PC-3 (cell line): ENCODE data around the gene ISL2. TPM values are rescaled to one million over a fixed set of nuclear protein-coding genes. Genes with fewer than 3 reads are reported as not detected.

Experiments
- ATAC-seq: fragments of 200-7000 bp; cut with Tn5 transposase; 2 replicates; pipeline ENCODE4 v1.9.1; 2020; ENCODE audit warnings: mild to moderate bottlenecking, moderate library complexity
- BruUV-seq: library from RNA; stranded (reverse); fragments of 400-500 nt; replicated peaks from 2 replicates; lab custom pipeline; 2021; lab: Mats Ljungman, UMichigan
- CTCF ChIA-PET: fragments of 300-600 bp; sonication (Branson Sonifier 250); formaldehyde crosslinking; loops from one replicate; lab custom pipeline; 2022; ENCODE audit warnings: antibody characterized with exemption; lab: Charles Lee
- POLR2A ChIA-PET: fragments of 300-600 bp; sonication (Branson Sonifier 250); formaldehyde crosslinking; loops from one replicate; lab custom pipeline; 2022; ENCODE audit warnings: antibody characterized with exemption; ENCODE audit not compliant: unreplicated experiment; lab: Charles Lee
- DNase-seq: peaks from one replicate; pipeline ENCODE4 v3.0.0-alpha.2; 2015
- H2AFZ ChIP-seq: fragments of 300-600 bp; sonication (generic); 2 replicates; pipeline ENCODE4 v1.6.0; 2016; ENCODE audit warnings: antibody characterized with exemption, low read length
- H3F3A ChIP-seq: fragments of 300-600 bp; sonication (generic); one replicate; pipeline ENCODE4 v1.6.0; 2017; ENCODE audit warnings: antibody characterized with exemption, low read length, control low read depth, mild to moderate bottlenecking; ENCODE audit not compliant: unreplicated experiment
- H3K27ac ChIP-seq: fragments of 300-600 bp; sonication (generic); 2 replicates; pipeline ENCODE4 v1.5.1; 2016; ENCODE audit warnings: mild to moderate bottlenecking, low read length
- H3K27me3 ChIP-seq: fragments of 300-600 bp; sonication (generic); 2 replicates; pipeline ENCODE4 v1.6.1; 2016; ENCODE audit warnings: low read length, mixed read lengths
- H3K36me3 ChIP-seq: fragments of 300-600 bp; sonication (generic); 2 replicates; pipeline ENCODE4 v1.6.1; 2016; ENCODE audit warnings: low read depth, mixed run types, low read length, mixed read lengths
- H3K4me1 ChIP-seq: fragments of 300-600 bp; sonication (generic); 2 replicates; pipeline ENCODE4 v1.5.1; 2016; ENCODE audit warnings: low read length; ENCODE audit not compliant: insufficient read depth
- H3K4me2 ChIP-seq: fragments of 300-600 bp; sonication (generic); 2 replicates; pipeline ENCODE4 v1.6.0; 2016; ENCODE audit warnings: low read length
- H3K4me3 ChIP-seq: fragments of 300-600 bp; sonication (generic); 2 replicates; pipeline ENCODE4 v1.5.1; 2016; ENCODE audit warnings: mild to moderate bottlenecking, low read length, mixed read lengths
- H3K79me2 ChIP-seq: fragments of 300-600 bp; sonication (generic); 2 replicates; pipeline ENCODE4 v1.6.1; 2017; ENCODE audit warnings: low read length, mixed read lengths
- H3K9ac ChIP-seq: fragments of 300-600 bp; sonication (generic); 2 replicates; pipeline ENCODE4 v1.6.0; 2016; ENCODE audit warnings: mild to moderate bottlenecking, low read length
- H3K9me2 ChIP-seq: fragments of 300-600 bp; sonication (generic); replicated peaks from 2 replicates; pipeline ENCODE4 v1.6.1; 2016; ENCODE audit warnings: mixed run types, low read length, mixed read lengths
- H3K9me3 ChIP-seq: fragments of 300-600 bp; sonication (generic); 2 replicates; pipeline ENCODE4 v1.6.1; 2016; ENCODE audit warnings: low read length, mixed read lengths
- H4K20me1 ChIP-seq: fragments of 300-600 bp; sonication (generic); 2 replicates; pipeline ENCODE4 v1.6.1; 2016; ENCODE audit warnings: low read length, mixed read lengths
- CTCF ChIP-seq: fragments of 300-600 bp; sonication (generic); conservative IDR thresholded peaks from 2 replicates; pipeline ENCODE4 v1.5.1; 2017; ENCODE audit warnings: antibody characterized with exemption, low read depth, mild to moderate bottlenecking, low read length
- EZH2 ChIP-seq: fragments of 300-600 bp; sonication (generic); IDR thresholded peaks from one replicate; pipeline ENCODE4 v1.6.1; 2017; ENCODE audit warnings: antibody characterized with exemption, mild to moderate bottlenecking, low read length; ENCODE audit not compliant: unreplicated experiment
- EZH2phosphoT487 ChIP-seq: fragments of 300-600 bp; sonication (generic); IDR thresholded peaks from 2 replicates; pipeline ENCODE4 v1.6.1; 2018; ENCODE audit warnings: mild to moderate bottlenecking, antibody characterized with exemption, low read length, borderline replicate concordance
- intact Hi-C: fragments of 100-400 bp; cut with micrococcal nuclease; formaldehyde crosslinking; loops from 2 replicates; pipeline ENCODE4 v1.9.0; 2023
- total RNA-seq: library from RNA; depleted of rRNA; stranded (reverse); fragments of >200 nt; gene quantifications from 2 replicates; pipeline ENCODE4 v1.2.3, GENCODE V29; 2014

The ISL2 gene
- total RNA-seq, 1 experiment from 2014 or later: 3.6 TPM

- peaks cover 17% of the 10 kb centered on the region for H3K4me1 ChIP-seq
- POLR2A ChIA-PET: no interaction called here
- no peaks in the 10 kb centered on the region for H3K9me3 ChIP-seq
- H3K79me2 ChIP-seq: peaks cover 18% of the 10 kb centered on the region
- intact Hi-C loops: no loop called here
- TF ChIP-seq EZH2 (no peak), CTCF (no peak), EZH2phosphoT487 (no peak)
- H4K20me1 ChIP-seq: no peaks in the 10 kb centered on the region
- H3K9me2 ChIP-seq: no peaks in the 10 kb centered on the region
- H2AFZ ChIP-seq: no peak overlapping the region
- no peak overlapping the region for H3K4me2 ChIP-seq
- H3K9ac ChIP-seq: no peak overlapping the region
- H3F3A ChIP-seq: no peaks in the 10 kb centered on the region
- no peaks in the 10 kb centered on the region for H3K27me3 ChIP-seq
- no peak overlapping the region for H3K4me3 ChIP-seq
- no peak for ATAC-seq
- DNase-seq: no peak
- CTCF ChIA-PET: no interaction called here
- H3K36me3 ChIP-seq: no peaks in the 10 kb centered on the region
- H3K27ac ChIP-seq: no peak overlapping the region
- BruUV-seq: no TSS peak
Measured at GRCh38 chr15:76340803-76341365, 4.3 kb downstream of the ISL2 start.

DNA sequence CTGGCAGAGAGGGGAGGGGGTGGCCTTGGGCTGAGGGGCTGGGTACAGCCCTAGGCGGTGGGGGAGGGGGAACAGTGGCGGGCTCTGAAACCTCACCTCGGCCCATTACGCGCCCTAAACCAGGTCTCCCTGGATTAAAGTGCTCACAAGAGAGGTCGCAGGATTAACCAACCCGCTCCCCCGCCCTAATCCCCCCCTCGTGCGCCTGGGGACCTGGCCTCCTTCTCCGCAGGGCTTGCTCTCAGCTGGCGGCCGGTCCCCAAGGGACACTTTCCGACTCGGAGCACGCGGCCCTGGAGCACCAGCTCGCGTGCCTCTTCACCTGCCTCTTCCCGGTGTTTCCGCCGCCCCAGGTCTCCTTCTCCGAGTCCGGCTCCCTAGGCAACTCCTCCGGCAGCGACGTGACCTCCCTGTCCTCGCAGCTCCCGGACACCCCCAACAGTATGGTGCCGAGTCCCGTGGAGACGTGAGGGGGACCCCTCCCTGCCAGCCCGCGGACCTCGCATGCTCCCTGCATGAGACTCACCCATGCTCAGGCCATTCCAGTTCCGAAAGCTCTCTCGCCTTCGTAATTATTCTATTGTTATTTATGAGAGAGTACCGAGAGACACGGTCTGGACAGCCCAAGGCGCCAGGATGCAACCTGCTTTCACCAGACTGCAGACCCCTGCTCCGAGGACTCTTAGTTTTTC lies 4.9 kb downstream of the ISL2 start:
- Histone ChIP-seq H3K4me2 (no peak overlapping the region), H3K79me2 (peaks cover 18% of the 10 kb centered on the region), H3K4me3 (no peak overlapping the region), H3K27ac (no peak overlapping the region), H4K20me1 (no peaks in the 10 kb centered on the region), H3K9me2 (no peaks in the 10 kb centered on the region), H3K4me1 (peaks cover 17% of the 10 kb centered on the region), H3K27me3 (no peaks in the 10 kb centered on the region), H2AFZ (no peak overlapping the region), H3F3A (no peaks in the 10 kb centered on the region), H3K9ac (no peak overlapping the region), H3K9me3 (no peaks in the 10 kb centered on the region), H3K36me3 (no peaks in the 10 kb centered on the region)
- intact Hi-C loops: no loop called here
- TF ChIP-seq EZH2phosphoT487 (no peak), EZH2 (no peak), CTCF (no peak)
- no TSS peak for BruUV-seq
- ChIA-PET POLR2A (no interaction called here), CTCF (no interaction called here)
- ATAC-seq (no peak), DNase-seq (no peak)

GRCh38 chr15:76342058-76342381 lies 5.4 kb downstream of the ISL2 start:
- no peak overlapping the region for H3K4me3 ChIP-seq
- H3K27ac ChIP-seq: no peak overlapping the region
- H3K9ac ChIP-seq: no peak overlapping the region
- no peaks in the 10 kb centered on the region for H4K20me1 ChIP-seq
- H3K36me3 ChIP-seq: no peaks in the 10 kb centered on the region
- no peaks in the 10 kb centered on the region for H3K27me3 ChIP-seq
- no peaks in the 10 kb centered on the region for H3K9me2 ChIP-seq
- ATAC-seq: no peak
- no peak overlapping the region for H2AFZ ChIP-seq
- no peaks in the 10 kb centered on the region for H3K9me3 ChIP-seq
- no peak for TF ChIP-seq CTCF
- no peak for TF ChIP-seq EZH2
- TF ChIP-seq EZH2phosphoT487: no peak
- no TSS peak for BruUV-seq
- no peaks in the 10 kb centered on the region for H3F3A ChIP-seq
- intact Hi-C loops: no loop called here
- H3K79me2 ChIP-seq: peaks cover 18% of the 10 kb centered on the region
- ChIA-PET POLR2A (no interaction called here), CTCF (no interaction called here)
- no peak for DNase-seq
- peaks cover 17% of the 10 kb centered on the region for H3K4me1 ChIP-seq
- H3K4me2 ChIP-seq: no peak overlapping the region
